HepG2 (cell line): ENCODE results near the gene NT5C3B. TPM values are rescaled to one million over a fixed set of nuclear protein-coding genes. Genes with fewer than 3 reads are reported as not detected.

ENCODE experiments used
- ELK4 ChIP-seq: sonication (generic); formaldehyde crosslinking; IDR thresholded peaks from 2 replicates; pipeline ENCODE4 v1.9.0; 2021; ENCODE audit warnings: missing genetic modification reagents, borderline replicate concordance
- MAFK ChIP-seq, 2 experiments: IDR thresholded peaks in 1 of 2; conservative IDR thresholded peaks in 1 of 2; 2 replicates each; pipeline ENCODE4 v1.6.1; 2011; ENCODE audit warnings: improper control_type of control experiment in 2 of 2, low read length in 2 of 2
- ZNF160 ChIP-seq: sonication (generic); formaldehyde crosslinking; IDR thresholded peaks from 2 replicates; pipeline ENCODE4 v1.8.0; 2022; ENCODE audit warnings: mild to moderate bottlenecking, inconsistent platforms, missing genetic modification reagents
- ZNF260 ChIP-seq: sonication (generic); formaldehyde crosslinking; IDR thresholded peaks from 2 replicates; pipeline ENCODE4 v1.4.0; 2020; ENCODE audit warnings: missing genetic modification reagents, low read depth, mild to moderate bottlenecking, borderline replicate concordance
- ZNF280D ChIP-seq: sonication (generic); formaldehyde crosslinking; IDR thresholded peaks from 2 replicates; pipeline ENCODE4 v1.5.1; 2020; ENCODE audit warnings: mild to moderate bottlenecking, missing genetic modification reagents
- ZNF382 ChIP-seq: sonication (generic); formaldehyde crosslinking; IDR thresholded peaks from 2 replicates; pipeline ENCODE4 v1.5.0; 2020; ENCODE audit warnings: missing genetic modification reagents, mild to moderate bottlenecking, borderline replicate concordance
- ZNF605 ChIP-seq: sonication (generic); formaldehyde crosslinking; IDR thresholded peaks from 2 replicates; pipeline ENCODE4 v1.8.0; 2022; ENCODE audit warnings: mild to moderate bottlenecking, missing genetic modification reagents
- ZSCAN9 ChIP-seq: IDR thresholded peaks from 2 replicates; pipeline ENCODE4 v1.6.1; 2016; ENCODE audit warnings: borderline replicate concordance
- polyA plus RNA-seq, 8 experiments: library from polyadenylated mRNA; depleted of rRNA in 3 of 8; stranded (reverse) in 7 of 8; unstranded in 1 of 8; fragments of >200 nt; fragmentation: Illumina TruSeq in 4 of 8; extraction: Trizol in 4 of 8; gene quantifications; 2 replicates each; pipeline versions ENCODE4 v1.2.1 to v1.2.3, GENCODE V29; 2011 to 2016; ENCODE audit warnings: low read depth in 4 of 8, missing spikeins in 1 of 8, mixed read lengths in 1 of 8; ENCODE audit not compliant: insufficient read depth in 1 of 8
- total RNA-seq, 5 experiments: library from RNA; depleted of rRNA; stranded (reverse); fragments of >200 nt; fragmentation: Illumina TruSeq; extraction: Trizol; gene quantifications; 2 replicates each; pipeline ENCODE4 v1.2.3, GENCODE V29; 2016; ENCODE audit warnings: low read depth in 1 of 5

Gene NT5C3B
- total and polyA plus RNA-seq, 2 of the 13 experiments (the other 11 are each of a cell fraction or from before 2014, with no cell fraction given), result 104 to 126 TPM

- TF ChIP-seq ZNF280D (no peak), ELK4 (CRISPR knock-in tag) (no peak), ZNF382 (CRISPR knock-in tag) (no peak), ZSCAN9 (CRISPR knock-in tag) (no peak), ZNF160 (no peak), ZNF605 (CRISPR knock-in tag) (peak; percentile 65; the same call in 1 of the 2 replicates), MAFK (conservative IDR thresholded peaks at IDR 0.05 in 1 of 2, IDR thresholded peaks at IDR 0.05 in 1 of 2; ENCODE audit: low read length in 2 of 2) (no peak), ZNF260 (CRISPR knock-in tag) (no peak)
Observed at GRCh38 chr17:41836550-41837196, 641 bp upstream of the NT5C3B start (continued).
